ENCODE measurements around the gene HIVEP1. TPM values are rescaled to one million over a fixed set of nuclear protein-coding genes. Genes with fewer than 3 reads are reported as not detected.

HIVEP1 gene
- total RNA-seq, 1 donor from 2014 or later = 45.4 TPM

DNA sequence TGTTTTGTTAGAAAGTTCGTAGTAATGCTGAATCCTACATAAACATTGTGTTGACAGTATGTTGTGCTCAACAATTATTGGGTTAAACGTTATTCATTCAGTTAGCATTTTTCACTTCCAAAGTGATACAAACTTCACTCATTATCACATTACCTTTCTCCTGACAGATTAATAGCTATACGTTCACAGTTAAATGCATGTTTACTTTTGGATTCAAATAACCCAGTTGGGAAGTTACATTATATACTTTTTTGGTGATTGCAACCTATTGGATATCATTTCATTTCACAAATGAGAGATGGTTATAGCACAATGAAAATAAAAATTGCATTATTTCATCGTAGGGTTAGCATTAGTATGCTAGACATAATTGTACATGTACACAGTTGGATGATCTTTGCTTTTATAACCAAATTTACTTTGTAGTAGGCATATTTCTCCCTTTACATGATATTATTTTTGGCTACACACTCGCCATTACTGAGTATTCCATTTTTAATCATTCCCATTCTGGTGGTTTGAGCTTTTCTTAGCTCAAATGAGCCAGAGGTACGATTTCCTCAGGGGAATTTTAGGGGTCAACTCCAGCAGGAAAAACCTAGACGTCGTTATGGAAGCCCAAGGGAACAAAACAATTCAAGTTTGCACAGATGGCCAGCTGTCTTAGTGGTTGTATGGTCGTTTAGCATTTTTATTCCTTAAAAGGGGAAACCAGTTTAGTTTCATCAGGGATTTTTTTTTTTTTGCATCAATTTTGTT is 2.1 kb upstream of the HIVEP1 start:
- H3K36me3 ChIP-seq (ENCODE audit: control insufficient read depth, insufficient read depth, low read length) = peaks cover 1% of the 10 kb centered on the region
- no peak for DNase-seq (ENCODE audit: low read depth)
- H3K27me3 ChIP-seq (ENCODE audit: control insufficient read depth, insufficient read depth, low read length) = no peaks in the 10 kb centered on the region
- TF ChIP-seq, protein P1, sequence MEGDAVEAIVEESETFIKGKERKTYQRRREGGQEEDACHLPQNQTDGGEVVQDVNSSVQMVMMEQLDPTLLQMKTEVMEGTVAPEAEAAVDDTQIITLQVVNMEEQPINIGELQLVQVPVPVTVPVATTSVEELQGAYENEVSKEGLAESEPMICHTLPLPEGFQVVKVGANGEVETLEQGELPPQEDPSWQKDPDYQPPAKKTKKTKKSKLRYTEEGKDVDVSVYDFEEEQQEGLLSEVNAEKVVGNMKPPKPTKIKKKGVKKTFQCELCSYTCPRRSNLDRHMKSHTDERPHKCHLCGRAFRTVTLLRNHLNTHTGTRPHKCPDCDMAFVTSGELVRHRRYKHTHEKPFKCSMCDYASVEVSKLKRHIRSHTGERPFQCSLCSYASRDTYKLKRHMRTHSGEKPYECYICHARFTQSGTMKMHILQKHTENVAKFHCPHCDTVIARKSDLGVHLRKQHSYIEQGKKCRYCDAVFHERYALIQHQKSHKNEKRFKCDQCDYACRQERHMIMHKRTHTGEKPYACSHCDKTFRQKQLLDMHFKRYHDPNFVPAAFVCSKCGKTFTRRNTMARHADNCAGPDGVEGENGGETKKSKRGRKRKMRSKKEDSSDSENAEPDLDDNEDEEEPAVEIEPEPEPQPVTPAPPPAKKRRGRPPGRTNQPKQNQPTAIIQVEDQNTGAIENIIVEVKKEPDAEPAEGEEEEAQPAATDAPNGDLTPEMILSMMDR (IDR thresholded peaks at IDR 0.05; ENCODE audit: insufficient read depth, low read length, poor library complexity, severe bottlenecking) = no peak
- peak overlapping the region; percentile 43 for H3K4me3 ChIP-seq (ENCODE audit: low read depth, low read length)

DNA sequence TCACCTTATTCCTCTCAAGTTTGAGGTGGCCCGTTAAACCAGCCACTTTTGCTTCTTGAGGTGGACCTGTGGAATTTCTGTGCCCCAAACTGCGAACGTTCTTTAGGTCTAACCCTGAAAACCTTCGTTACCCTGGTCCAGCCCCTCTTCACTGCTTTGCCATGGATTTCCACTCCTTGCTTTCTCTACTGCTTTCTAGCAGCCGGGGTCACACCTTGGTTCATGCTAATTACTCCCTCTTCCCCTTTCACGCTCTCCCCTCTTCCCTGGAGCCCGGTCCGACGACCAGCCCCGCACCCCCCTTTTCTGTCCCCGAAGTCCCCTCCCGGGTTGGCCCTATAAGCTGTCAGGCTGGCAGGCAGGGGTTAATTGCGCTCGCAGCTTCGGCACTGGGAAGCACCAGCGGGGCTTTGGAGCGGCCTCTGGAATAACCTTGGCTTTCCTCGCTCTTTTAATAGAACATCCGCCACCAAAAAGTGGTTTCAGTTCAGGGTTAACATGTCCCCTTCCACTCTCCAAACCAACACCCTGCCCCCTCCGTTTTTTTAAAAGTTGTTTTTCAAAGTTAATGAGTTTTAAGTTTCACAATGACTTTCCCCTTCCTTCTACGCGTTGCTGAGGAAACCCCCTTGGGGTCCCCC is 1.4 kb upstream of the HIVEP1 start:
- DNase-seq (ENCODE audit: low read depth) = no peak
- TF ChIP-seq, protein P1 (IDR thresholded peaks at IDR 0.05; ENCODE audit: insufficient read depth, low read length, poor library complexity, severe bottlenecking) = no peak
- peak overlapping the region; percentile 43 for H3K4me3 ChIP-seq (ENCODE audit: low read depth, low read length)
- peaks cover 1% of the 10 kb centered on the region for H3K36me3 ChIP-seq (ENCODE audit: control insufficient read depth, insufficient read depth, low read length)
- no peaks in the 10 kb centered on the region for H3K27me3 ChIP-seq (ENCODE audit: control insufficient read depth, insufficient read depth, low read length)

DNA sequence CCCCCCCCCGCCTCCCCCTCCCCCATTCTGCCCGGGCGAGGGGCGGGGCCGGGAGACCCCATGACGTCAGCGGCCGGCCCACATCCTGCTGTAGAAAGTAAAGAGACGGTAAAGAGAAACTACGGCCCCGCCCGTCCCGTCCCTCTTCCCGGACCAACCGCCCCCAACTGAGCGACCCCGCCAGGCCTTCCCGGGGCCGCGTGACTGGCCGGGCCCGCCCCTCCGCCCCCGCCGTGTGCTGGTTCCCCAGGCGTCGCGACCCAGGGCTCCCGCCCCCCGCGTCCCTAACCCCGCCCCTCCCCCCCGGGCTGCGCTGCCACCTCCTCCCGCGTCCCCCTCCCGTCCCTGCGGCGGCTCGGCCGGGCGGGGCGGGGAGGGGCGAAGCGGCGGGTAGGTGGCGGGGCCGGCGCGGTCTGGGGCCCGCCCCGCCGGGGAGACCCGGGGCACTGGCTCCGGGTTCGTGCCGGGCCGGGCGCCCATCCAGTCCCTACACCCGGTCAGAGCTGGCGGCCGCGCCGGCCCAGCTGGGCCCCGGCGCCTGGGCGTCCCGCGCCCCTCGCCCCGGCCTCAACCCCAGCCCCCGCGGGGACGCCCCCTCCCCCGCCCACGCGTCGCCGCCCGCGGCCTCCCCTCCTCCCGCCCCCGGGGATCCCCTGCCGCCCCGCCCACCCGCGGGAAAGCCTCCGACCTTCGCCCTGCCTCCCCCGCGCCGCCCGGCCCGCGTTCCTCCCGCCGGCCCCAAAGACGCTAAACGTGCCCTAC is 655 bp upstream of the HIVEP1 start:
- peak overlapping the region; percentile 62 for H3K4me3 ChIP-seq (ENCODE audit: low read depth, low read length)
- TF ChIP-seq, protein P1 (IDR thresholded peaks at IDR 0.05; ENCODE audit: insufficient read depth, low read length, poor library complexity, severe bottlenecking) = no peak
- peak; percentile 82 for DNase-seq (ENCODE audit: low read depth)
- H3K36me3 ChIP-seq (ENCODE audit: control insufficient read depth, insufficient read depth, low read length) = peaks cover 1% of the 10 kb centered on the region
- no peaks in the 10 kb centered on the region for H3K27me3 ChIP-seq (ENCODE audit: control insufficient read depth, insufficient read depth, low read length)

DNA sequence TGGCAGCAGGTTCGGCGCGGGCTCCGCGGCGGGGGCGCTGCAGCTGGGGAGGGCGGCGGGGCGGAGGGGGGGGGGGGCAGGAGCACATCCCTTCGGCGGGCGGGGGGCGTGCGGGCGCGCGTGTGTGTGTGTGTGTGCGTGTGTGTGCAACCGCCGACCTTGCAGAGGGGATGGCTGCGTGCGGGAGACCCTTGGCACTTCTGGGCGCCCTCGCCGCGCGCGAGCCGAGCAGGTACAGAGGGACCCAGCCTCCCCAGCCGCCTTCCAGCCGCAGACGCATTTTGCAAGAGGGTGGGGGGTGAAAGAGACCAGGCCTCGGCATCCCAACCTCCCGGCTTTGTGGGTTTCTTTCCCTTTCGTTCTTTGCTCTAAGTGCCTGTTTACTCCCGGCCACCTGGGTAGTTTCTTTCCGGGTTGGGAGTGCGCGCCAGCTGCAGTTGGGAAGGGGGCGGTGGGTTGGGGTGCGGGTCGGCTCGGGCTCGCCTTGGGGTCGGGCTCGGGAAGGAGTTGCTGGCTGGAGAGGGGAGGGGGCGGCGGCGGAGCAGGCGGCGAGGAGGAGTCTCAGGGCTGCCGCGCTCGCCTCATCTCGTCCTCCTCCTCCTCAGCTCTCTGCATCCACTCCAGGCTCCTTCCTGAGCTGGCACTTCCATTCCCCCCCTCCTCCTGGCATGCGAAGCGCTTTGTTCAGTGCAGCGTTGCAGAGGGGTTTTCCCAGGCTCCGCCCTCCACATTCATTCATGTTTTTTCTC is 620 bp downstream of the HIVEP1 start:
- DNase-seq (ENCODE audit: low read depth) = peak; percentile 70
- Histone ChIP-seq H3K27me3 (ENCODE audit: control insufficient read depth, insufficient read depth, low read length) (no peaks in the 10 kb centered on the region), H3K36me3 (ENCODE audit: control insufficient read depth, insufficient read depth, low read length) (peaks cover 1% of the 10 kb centered on the region), H3K4me3 (ENCODE audit: low read depth, low read length) (peak overlapping the region; percentile 62)
- TF ChIP-seq, protein P1 (IDR thresholded peaks at IDR 0.05; ENCODE audit: insufficient read depth, low read length, poor library complexity, severe bottlenecking) = no peak

DNA sequence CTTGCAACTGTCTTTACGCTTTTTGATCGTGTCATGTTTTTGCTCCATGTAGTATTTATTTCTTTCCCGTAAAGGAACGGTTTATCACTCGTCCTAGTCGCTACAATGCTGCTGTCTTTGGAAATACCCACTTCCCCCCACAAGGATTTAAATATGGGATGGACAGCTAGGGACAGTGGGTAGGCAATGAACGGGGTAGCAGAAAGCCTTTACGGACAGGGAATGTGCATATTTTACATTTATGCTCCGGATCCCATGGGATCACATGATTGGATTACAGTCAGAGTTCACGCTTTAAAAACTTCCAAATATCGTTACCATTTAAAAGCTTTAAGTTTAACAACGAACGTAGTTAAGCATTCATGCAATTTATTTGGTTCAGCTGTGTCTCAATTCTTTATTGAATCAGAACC is 1.2 kb downstream of the HIVEP1 start:
- H3K36me3 ChIP-seq (ENCODE audit: control insufficient read depth, insufficient read depth, low read length) = peaks cover 1% of the 10 kb centered on the region
- TF ChIP-seq, protein P1 (IDR thresholded peaks at IDR 0.05; ENCODE audit: insufficient read depth, low read length, poor library complexity, severe bottlenecking) = no peak
- no peaks in the 10 kb centered on the region for H3K27me3 ChIP-seq (ENCODE audit: control insufficient read depth, insufficient read depth, low read length)
- H3K4me3 ChIP-seq (ENCODE audit: low read depth, low read length) = peak overlapping the region; percentile 62
- no peak for DNase-seq (ENCODE audit: low read depth)
